ENCODE measurements around the gene ATP6V0A4. TPM values are rescaled to one million over a fixed set of nuclear protein-coding genes. Genes with fewer than 3 reads are reported as not detected.

Gene ATP6V0A4
- total RNA-seq, 1 donor from 2014 or later, result not detected

- Histone ChIP-seq H3K4me1 (no peaks in the 10 kb centered on the region), H3K27ac (replicated peaks) (no peak overlapping the region), H3K27me3 (ENCODE audit: low read depth) (peaks cover 15% of the 10 kb centered on the region), H3K4me3 (no peak overlapping the region), H3K9me3 (replicated peaks) (no peaks in the 10 kb centered on the region), H3K36me3 (no peaks in the 10 kb centered on the region)
- TF ChIP-seq, protein P1, sequence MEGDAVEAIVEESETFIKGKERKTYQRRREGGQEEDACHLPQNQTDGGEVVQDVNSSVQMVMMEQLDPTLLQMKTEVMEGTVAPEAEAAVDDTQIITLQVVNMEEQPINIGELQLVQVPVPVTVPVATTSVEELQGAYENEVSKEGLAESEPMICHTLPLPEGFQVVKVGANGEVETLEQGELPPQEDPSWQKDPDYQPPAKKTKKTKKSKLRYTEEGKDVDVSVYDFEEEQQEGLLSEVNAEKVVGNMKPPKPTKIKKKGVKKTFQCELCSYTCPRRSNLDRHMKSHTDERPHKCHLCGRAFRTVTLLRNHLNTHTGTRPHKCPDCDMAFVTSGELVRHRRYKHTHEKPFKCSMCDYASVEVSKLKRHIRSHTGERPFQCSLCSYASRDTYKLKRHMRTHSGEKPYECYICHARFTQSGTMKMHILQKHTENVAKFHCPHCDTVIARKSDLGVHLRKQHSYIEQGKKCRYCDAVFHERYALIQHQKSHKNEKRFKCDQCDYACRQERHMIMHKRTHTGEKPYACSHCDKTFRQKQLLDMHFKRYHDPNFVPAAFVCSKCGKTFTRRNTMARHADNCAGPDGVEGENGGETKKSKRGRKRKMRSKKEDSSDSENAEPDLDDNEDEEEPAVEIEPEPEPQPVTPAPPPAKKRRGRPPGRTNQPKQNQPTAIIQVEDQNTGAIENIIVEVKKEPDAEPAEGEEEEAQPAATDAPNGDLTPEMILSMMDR (IDR thresholded peaks at IDR 0.05; ENCODE audit: borderline replicate concordance), result no peak
- intact Hi-C loops (cut with micrococcal nuclease), result no loop called here
- no peak for DNase-seq
Observed at GRCh38 chr7:138755331-138755747, 42.7 kb downstream of the ATP6V0A4 start.

GRCh38 chr7:138753610-138754009 is 44.4 kb downstream of the ATP6V0A4 start:
- TF ChIP-seq, protein P1 (IDR thresholded peaks at IDR 0.05; ENCODE audit: borderline replicate concordance), result no peak
- peaks cover 17% of the 10 kb centered on the region for H3K27me3 ChIP-seq (ENCODE audit: low read depth)
- no peak overlapping the region for H3K27ac ChIP-seq (replicated peaks)
- intact Hi-C loops (cut with micrococcal nuclease), result no loop called here
- H3K4me3 ChIP-seq, result no peak overlapping the region
- no peaks in the 10 kb centered on the region for H3K4me1 ChIP-seq
- no peak for DNase-seq
- H3K9me3 ChIP-seq (replicated peaks), result no peaks in the 10 kb centered on the region
- no peaks in the 10 kb centered on the region for H3K36me3 ChIP-seq

DNA sequence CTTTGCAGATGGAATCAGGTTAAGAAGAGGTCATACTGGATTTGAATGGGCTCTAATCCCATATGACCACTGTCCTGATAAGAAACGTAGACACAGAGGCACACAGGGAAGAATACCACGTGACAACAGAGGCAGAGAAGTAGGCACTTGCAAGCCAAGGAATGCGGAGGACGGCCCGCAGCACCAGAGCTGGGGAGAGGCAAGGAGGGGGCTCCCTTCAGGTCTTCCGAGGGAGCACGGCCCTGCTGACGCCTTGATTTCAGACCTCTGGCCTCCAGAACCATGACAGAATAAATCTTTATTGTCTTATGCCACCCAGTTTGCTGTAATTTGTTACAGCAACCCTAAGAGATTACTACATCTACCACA is 44.9 kb downstream of the ATP6V0A4 start:
- TF ChIP-seq, protein P1 (IDR thresholded peaks at IDR 0.05; ENCODE audit: borderline replicate concordance), result no peak
- intact Hi-C loops (cut with micrococcal nuclease), result no loop called here
- H3K9me3 ChIP-seq (replicated peaks), result no peaks in the 10 kb centered on the region

DNA sequence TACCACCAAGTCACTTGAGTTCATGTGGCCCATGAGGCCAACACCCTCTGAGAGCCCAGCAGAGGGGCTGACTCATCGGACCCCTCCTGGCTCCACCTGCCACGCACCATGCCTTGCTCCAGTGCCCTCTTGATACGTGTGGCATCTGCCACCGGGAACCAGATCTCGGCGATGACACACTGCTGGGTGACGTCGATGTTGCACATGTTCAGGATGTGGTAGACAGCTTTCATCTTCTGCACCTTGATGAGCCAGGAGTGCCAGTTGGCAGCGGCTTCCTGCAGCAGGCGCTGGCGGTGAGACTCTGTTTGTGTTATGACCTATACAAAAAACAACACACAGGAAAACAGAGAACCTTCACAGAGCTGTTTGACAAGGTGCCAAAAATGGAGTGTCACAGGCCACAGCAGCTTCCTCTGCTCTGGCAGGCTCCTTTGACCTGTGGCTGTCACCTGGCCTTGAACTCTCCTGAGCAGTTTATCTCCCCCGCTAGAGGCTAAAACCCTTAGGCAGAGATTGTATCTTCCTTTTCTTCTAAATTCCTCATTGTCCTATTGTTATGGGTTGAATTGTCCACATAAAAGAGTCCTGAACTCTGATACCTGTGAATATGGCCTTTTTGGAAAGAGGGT is 45.4 kb downstream of the ATP6V0A4 start:
- Histone ChIP-seq H3K27ac (replicated peaks) (no peak overlapping the region), H3K36me3 (no peaks in the 10 kb centered on the region), H3K9me3 (replicated peaks) (no peaks in the 10 kb centered on the region), H3K27me3 (ENCODE audit: low read depth) (peaks cover 17% of the 10 kb centered on the region), H3K4me1 (no peaks in the 10 kb centered on the region), H3K4me3 (no peak overlapping the region)
- DNase-seq, result peak; percentile 14
- TF ChIP-seq, protein P1 (IDR thresholded peaks at IDR 0.05; ENCODE audit: borderline replicate concordance), result no peak
- intact Hi-C loops (cut with micrococcal nuclease), result no loop called here

More for the DNA sequence above, 44.9 kb downstream of the ATP6V0A4 start:
- Histone ChIP-seq H3K27ac (replicated peaks) (no peak overlapping the region), H3K4me1 (no peaks in the 10 kb centered on the region), H3K36me3 (no peaks in the 10 kb centered on the region), H3K4me3 (no peak overlapping the region), H3K27me3 (ENCODE audit: low read depth) (peaks cover 17% of the 10 kb centered on the region)
- DNase-seq, result no peak

DNA sequence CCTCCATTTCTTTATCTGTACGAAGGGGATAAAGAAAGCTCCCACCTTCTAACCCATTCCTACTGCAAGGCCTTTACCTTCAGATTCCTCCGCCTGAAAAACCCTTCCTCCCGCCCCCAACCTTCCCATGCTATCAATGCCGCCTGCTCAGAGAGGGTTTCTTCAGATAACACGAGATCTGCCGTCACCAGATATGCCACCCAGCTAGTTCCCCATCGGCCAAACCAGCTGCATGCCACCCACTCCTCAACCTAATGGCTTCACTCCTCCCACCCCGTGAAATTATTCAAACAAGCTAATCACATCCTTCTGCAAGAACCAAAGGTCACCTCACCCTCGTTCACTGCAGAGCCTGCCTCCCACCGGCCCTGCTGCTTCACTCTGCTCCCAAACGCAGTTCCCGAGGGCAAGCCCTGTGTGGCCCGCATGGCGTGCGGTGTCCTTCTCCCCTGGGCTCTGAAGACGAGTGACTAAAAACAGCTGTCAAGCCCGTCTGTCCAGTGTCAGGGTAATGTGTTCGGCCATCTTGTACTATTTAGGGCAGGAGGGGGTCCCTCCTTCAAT is 47.0 kb downstream of the ATP6V0A4 start:
- Histone ChIP-seq H3K27ac (replicated peaks) (no peak overlapping the region), H3K27me3 (ENCODE audit: low read depth) (peaks cover 17% of the 10 kb centered on the region), H3K4me3 (no peak overlapping the region), H3K9me3 (replicated peaks) (no peaks in the 10 kb centered on the region), H3K36me3 (no peaks in the 10 kb centered on the region), H3K4me1 (no peaks in the 10 kb centered on the region)
- DNase-seq, result no peak
- intact Hi-C loops (cut with micrococcal nuclease), result no loop called here
- TF ChIP-seq, protein P1 (IDR thresholded peaks at IDR 0.05; ENCODE audit: borderline replicate concordance), result no peak
